GM19463 (cell line): ENCODE data around the gene INPP4B.
"Not testable (repeated sequence)": the region's sequence is repeated elsewhere in the genome, so short reads cannot be mapped to it uniquely, and the experiment has no call there.

Experiments
- ATAC-seq: cut with Tn5 transposase; IDR thresholded peaks from one replicate; pipeline ENCODE4 v1.9.1; 2021; ENCODE audit warnings: mild to moderate bottlenecking, moderate library complexity; ENCODE audit not compliant: unreplicated experiment

INPP4B gene

DNA sequence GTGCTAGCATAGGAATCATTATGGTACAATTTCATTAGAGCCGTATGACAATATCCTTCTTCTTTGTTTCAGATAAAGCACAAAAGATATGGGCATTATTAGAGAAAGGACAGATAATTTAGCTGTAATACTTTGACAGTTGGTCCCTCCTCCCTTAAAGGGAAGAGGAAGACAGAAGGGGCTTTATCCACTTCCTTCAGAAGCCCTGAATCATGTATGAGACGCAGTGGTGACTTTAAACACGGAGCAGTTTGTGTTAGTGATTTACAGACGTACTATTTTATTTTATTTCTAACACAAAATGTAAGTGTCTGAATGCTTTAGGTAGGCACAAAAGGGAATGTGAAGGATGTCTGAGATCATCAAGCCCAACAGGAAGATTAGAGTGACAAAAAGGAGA is 742.1 kb downstream of the INPP4B start:
- no peak for ATAC-seq

GRCh38 chr4:142101401-142101800 is 744.7 kb downstream of the INPP4B start:
- ATAC-seq = no peak

DNA sequence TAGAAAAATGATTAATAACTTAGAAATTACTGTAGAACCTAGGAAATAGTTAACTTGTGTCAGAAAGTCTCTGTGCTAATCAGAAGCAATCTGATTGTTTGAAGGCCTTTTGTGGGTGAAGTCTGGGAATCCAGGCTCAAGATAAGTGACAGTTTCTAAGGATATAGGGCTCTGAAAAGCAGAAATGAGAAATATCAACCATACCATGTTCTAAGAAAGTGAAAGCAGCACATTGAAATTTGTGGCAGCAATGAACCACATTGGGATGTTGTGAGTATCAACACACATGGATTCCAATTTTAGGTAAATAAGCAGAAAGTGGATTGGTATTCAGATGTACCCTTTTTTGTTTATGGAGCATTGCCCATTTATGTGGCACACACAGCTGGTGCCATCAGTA is 745.2 kb downstream of the INPP4B start:
- no peak for ATAC-seq

GRCh38 chr4:142098900-142099545 is 747.1 kb downstream of the INPP4B start:
- no peak for ATAC-seq

- ATAC-seq = no peak
Measured at GRCh38 chr4:142098380-142098779, 747.7 kb downstream of the INPP4B start.

GRCh38 chr4:142097015-142097414 is 749.1 kb downstream of the INPP4B start:
- no peak for ATAC-seq

GRCh38 chr4:142095886-142096605 is 750.1 kb downstream of the INPP4B start:
- ATAC-seq = no peak

DNA sequence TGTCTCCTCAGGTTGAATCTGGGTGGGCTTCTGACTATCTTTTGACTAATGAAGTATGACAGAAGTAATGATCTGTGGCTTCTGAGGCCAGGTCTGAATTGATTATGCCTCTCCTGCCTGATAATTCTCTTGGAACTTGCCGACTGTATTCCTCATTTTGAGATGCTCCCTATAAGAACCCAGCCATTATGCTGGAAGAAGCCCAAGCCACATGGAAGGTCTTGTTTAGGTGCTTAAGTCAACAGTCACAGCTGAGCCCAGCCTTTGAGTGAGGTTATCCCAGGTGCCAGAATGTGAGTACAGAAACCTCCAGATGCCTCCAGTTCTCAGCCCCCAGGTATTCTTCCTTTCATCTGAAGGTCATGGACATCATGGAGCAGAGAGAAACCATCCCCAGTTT is 753.2 kb downstream of the INPP4B start:
- no peak for ATAC-seq

DNA sequence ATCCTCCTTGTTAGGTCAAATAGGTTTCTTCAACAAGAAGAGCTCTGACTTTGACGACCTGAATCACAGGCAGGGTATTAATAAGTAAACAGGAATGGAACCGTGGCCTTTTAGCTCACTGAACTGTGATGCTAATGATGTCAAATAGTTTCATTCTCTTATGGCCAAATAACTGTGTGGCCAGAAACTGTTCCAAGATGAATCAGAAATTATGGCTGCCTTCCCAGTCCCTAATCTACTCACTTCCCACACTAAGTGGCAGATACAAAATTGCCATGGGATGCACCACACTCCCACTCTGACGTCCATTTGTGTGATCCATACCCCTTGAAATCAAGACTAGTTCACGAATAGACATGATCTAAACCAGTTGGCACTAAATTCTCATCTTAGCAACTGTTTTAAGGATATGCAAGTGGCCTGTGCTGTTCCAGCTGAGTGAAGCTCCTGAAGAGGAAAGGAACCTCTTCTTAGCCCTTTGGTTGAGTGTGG is 754.4 kb downstream of the INPP4B start:
- no peak for ATAC-seq

DNA sequence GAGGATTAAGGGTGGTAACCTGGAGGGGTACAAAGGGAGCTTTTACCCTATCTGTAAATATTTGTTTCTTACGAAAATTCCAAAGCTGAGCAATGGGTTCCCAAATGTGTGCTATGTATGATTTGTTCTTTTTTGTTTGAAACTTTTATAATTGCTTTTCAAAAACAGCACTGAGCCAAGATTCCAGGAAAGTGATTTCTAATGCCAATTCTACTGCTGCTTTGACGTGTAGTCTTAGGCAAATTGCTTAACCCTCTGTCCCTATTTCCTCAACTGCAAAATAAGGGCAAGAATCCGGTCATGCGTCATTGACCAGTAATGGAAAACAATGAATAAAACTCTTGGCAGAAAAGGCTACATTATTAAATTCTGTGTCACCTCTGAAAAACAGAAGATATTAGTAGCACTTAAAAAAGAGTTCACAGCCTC is 755.0 kb downstream of the INPP4B start:
- no peak for ATAC-seq

- no peak for ATAC-seq
Measured at GRCh38 chr4:142088906-142089305, 757.2 kb downstream of the INPP4B start.

DNA sequence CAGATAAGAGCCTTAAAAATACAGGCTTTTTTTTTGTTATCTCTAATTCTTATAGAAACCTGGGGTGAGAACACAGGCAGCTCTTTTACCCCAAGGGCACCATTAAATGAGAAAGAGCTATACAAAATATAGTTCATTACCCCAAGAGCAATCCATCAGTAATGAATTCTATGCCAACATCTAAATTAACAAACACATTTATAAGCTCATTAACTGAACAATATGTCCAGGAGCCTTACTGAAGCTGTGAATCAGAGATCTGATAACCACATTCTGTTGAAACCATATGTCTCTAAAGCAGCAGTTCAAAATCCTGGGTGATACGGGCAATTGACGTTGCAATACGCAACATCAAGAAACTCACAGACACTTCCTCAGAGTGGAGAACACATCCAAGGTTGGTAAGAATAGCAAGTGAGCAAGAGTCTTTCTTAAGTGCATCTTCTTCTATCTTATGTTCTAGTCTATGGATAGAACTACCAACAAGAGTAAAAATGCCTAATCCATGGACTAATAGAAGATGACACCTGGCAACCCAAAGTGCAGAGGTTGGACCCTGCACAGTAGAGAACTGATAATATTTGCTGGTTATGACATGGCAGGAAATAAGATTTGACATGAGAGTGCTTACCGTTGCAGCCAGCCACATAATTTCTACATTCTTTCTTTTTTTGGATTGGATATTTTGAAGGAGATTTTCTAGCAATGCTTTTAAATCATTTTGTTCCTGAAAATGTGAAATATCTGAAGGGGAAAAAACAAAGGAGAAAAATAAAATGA is 760.4 kb downstream of the INPP4B start:
- ATAC-seq = no peak

DNA sequence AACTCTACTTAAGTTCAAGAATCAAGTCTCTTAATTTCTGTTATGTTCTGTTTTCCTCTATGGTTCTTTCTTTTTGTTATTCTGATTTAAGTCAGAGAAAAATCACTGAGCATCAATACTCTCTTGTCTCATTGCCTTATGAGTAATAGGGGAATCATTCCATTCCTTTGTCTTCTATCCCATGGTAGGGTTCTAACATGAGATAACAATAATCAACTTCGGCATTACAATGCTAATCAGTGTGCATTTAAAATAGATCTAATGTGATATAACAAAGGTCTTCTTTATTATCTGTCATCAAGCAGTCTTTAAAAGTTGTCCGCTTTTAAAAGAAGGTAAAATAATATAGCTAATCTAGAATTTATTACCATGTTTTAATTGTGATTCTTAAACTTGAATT is 762.8 kb downstream of the INPP4B start:
- ATAC-seq = no peak

GRCh38 chr4:142081025-142081424 is 765.1 kb downstream of the INPP4B start:
- no peak for ATAC-seq

GRCh38 chr4:142079959-142080358 is 766.1 kb downstream of the INPP4B start:
- no peak for ATAC-seq

DNA sequence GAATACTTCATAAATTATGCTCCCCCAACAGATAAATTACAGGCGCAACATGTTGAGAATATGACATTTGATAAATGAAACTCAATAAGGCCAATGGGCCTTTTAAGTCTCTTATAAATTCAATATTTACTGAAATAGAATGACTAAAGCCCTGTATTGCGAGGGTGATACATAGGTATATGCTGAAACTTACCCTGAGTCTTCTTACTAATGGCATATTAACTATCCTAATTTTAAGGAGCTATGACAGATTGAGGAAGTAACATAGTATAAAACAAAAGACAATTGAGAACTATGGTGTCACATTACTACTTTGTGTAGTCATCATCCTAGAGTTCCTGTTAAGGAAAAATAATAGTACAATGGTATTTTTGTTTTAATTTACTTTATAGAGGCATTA is 769.1 kb downstream of the INPP4B start:
- no peak for ATAC-seq

DNA sequence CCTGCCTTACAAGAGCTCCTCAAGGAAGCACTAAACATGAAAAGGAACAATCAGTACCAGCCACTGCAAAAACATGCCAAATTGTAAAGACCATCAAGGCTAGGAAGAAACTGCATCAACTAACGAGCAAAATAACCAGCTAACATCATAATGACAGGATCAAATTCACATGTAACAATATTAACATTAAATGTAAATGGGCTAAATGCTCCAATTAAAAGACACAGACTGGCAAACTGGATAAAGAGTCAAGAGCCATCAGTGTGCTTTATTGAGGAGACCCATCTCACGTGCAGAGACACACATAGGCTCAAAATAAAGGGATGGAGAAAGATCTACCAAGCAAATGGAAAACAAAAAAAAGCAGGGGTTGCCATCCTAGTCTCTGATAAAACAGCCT is 777.8 kb downstream of the INPP4B start:
- ATAC-seq = not testable (repeated sequence)

- not testable (repeated sequence) for ATAC-seq
Measured at GRCh38 chr4:142066562-142066961, 779.5 kb downstream of the INPP4B start.

DNA sequence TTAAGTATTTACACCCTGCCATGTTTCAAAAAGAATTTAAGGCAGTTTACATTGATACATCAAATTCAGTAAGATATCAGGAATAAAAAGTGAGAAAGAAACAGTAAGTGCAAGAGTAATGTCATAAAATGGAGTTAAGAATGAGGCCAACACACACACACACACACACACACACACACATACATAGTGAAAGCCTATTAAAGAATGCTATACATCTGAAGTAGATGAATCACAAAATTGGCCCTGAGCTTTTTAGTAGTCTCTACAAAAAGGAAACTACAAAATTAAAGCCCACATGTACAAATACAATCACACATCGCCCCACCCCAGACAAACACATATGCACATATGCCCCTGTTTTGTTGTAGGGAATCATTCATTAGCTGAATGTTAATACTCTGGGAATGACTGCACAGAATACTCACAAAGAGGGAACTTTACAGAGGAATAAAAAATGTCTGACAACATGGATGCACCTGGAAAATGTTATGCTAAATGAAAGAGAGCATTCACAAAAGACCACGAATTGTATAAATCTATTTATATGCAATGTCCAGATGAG is 780.9 kb downstream of the INPP4B start:
- no peak for ATAC-seq

- ATAC-seq = no peak
Measured at GRCh38 chr4:142064181-142064580, 781.9 kb downstream of the INPP4B start.

DNA sequence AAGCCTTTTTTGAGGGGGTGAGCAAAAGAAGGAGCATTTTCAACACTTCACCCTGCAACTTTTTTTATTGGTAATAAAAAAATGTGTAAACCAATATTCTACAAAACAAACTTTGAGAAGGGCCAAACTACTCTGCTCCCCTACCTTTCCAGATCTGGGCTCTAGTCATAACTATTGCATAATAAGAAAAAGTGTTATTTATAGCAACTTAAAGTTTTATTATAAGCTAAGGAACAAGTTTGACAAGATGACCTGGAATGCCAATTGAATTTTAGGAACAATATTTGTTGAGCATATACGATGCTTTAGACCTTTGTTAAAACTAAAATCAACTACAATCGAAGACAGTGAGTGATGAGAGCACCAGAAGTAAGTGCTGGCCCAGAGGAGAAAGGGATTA is 800.1 kb downstream of the INPP4B start:
- no peak for ATAC-seq
